Esophagus squamous epithelium (tissue), 4 donors: ENCODE measurements around the gene IQSEC1.

Experiments
- POLR2A ChIP-seq, 4 donors: fragments of 450-650 bp; IDR thresholded peaks; one replicate each; pipeline ENCODE4 v1.6.1; 2017; ENCODE audit warnings: antibody characterized with exemption in 4 of 4, mild to moderate bottlenecking in 4 of 4, moderate library complexity in 3 of 4
- TF ChIP-seq, protein P1 (sequence below), 6 experiments: fragments of 450-650 bp in 4 of 6; fragments of 200-600 bp in 2 of 6; sonication (generic) in 2 of 6; IDR thresholded peaks; one replicate each; pipeline ENCODE4 v1.5.1; 2016 to 2019; ENCODE audit warnings: antibody characterized with exemption in 6 of 6, mild to moderate bottlenecking in 4 of 6, moderate library complexity in 4 of 6

- TF ChIP-seq, protein P1, sequence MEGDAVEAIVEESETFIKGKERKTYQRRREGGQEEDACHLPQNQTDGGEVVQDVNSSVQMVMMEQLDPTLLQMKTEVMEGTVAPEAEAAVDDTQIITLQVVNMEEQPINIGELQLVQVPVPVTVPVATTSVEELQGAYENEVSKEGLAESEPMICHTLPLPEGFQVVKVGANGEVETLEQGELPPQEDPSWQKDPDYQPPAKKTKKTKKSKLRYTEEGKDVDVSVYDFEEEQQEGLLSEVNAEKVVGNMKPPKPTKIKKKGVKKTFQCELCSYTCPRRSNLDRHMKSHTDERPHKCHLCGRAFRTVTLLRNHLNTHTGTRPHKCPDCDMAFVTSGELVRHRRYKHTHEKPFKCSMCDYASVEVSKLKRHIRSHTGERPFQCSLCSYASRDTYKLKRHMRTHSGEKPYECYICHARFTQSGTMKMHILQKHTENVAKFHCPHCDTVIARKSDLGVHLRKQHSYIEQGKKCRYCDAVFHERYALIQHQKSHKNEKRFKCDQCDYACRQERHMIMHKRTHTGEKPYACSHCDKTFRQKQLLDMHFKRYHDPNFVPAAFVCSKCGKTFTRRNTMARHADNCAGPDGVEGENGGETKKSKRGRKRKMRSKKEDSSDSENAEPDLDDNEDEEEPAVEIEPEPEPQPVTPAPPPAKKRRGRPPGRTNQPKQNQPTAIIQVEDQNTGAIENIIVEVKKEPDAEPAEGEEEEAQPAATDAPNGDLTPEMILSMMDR (IDR thresholded peaks at IDR 0.05), result no peak
- TF ChIP-seq POLR2A (IDR thresholded peaks at IDR 0.05), result no peak
Measured at GRCh38 chr3:12904951-12905315, 168.3 kb downstream of the IQSEC1 start.
